HuH-7 (cell line): ENCODE data around the gene PARD3.
A peak's percentile ranks its signal among the peaks of the same experiment; 100 is the strongest.

Experiments used
- DNase-seq: peaks from one replicate; pipeline ENCODE4 v3.0.0; 2011; ENCODE audit warnings: low spot score

PARD3 gene

DNA sequence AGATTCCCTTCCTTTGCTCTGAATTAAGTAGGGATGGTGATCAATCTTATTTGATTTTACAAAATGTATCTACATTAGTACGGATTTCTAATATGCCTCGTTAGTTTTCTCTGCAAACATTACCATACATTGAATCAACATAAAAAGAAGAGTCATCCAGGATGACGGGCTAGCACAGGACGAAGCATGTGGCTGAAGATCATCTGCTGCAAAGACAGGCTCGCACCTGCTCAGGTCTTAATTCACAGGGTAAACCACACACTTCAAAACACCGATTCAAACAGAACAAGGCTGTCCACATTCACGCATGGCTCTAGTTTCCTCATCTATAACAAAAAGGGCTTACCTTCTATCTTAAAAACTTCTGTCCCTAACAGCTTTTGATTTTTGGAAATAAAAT, 323.0 kb downstream of the PARD3 start:
- DNase-seq = no peak

DNA sequence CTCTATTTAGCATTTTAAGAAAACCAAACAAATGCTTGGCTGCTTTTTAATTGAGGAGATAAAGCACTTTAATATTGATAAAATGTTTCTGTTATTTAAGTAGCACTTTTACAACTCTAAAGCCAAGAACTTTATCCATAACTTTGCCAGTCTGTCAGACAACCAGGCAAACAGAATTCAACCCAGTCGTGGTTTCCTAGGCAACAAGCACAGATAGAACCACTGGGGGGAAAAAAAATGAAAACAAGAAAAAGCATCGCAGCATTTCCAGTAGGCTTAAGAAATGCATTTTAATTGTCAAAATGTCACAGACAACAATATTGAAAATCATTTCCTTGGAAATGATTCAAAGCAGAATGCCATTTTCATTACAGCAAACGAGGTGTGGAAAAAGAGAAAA, 323.4 kb downstream of the PARD3 start:
- no peak for DNase-seq

DNA sequence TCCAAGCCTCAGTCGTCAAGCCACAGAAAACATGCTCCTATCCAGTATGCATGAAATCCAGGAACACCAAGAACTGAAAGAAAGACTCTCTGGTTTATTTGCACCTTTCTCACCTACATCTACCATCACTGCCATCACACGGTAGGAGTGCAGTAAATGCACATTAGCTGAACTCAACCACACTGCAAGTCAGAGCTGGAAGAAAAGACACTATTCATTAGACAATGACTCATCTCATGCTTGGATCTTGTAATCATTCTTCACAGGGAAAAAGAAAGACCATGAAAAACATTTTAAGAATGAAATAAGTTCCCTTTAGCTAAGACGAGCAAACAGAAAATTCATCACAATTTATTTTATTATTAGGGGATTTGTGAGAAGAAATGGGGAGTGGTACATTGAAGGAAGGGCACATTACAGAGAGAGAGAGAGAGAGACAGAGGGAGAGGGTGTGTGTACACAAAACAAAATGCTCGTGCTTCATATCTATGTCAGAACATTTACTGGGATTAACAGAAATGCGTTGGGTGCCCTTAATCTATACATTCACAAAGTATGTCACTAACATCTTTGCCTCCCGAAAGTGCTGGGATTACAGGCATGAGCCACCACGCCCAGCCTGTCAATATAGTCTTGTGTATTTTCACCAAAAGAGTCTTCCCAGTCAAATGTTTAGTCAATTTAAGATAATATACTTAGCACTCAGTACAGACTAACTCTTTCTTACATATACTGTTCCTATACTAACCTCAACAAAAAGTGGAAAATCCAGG, 324.9 kb downstream of the PARD3 start:
- DNase-seq = no peak

DNA sequence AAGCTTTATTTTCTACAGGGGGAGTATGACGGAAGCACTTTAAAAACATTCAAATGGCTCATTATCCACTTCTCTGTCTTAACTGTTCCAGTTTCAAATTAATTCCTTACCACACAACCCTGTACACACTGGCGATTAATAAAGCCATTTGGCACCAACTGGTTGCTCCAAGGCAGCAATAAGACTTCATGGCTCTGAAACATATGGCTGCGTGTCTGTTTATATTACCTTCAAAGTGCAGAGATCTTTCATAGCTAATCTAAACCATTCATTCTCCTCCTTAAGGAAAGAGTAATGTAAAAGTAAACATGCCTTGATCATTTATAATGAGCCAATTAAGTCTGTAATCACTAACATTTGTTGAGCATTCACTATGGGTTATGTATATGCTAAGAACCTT, 325.7 kb downstream of the PARD3 start:
- DNase-seq = no peak

DNA sequence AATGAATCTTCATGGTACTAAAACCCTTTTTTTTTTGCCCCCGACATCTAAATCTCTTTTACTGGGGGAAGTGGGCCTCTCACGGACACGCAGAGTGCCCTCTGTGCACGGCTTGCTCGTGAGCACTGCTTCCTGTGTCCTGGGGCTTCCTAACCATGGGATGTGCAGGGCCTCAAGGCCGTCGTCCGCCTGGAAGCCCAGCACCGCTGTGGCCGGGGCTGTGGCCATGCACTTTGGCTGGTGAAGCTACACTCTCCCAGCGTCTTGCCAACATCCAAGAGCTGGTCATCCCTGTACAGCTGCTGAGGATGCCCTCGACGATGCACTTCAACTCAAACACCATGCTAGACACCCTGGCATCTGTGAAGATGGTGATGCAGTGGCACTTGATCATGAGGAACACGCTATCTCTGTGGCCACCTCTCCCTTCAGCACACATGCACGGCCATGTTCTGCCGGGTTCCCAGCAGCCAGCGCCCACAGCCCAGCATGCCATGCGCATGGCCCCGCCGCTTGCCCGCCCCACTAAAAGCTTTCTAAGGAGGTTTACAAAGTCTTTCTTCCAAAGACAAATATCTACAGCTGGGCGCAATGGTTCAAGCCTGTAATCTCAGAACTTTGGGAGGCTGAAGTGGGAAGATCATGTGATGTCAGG, 326.5 kb downstream of the PARD3 start:
- DNase-seq = no peak

DNA sequence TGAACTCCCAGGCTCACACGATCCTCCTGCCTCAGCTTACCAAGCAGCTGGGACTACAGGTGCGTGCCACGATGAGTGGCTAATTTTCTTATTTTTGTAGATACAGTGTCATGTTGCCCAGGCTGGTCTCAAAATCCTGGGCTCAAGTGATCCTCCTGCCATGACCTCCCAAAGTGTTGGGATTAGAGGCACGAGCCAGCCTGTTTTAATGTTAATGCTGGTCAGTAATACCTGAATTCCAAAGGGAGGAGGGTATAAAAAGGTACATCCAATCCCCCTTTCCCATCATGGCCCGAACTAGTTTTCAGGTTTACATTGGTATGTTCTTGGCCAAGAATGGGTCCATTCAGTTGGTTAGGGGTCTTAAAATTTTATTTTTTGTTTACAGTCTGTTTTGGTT, 329.1 kb downstream of the PARD3 start:
- no peak for DNase-seq

DNA sequence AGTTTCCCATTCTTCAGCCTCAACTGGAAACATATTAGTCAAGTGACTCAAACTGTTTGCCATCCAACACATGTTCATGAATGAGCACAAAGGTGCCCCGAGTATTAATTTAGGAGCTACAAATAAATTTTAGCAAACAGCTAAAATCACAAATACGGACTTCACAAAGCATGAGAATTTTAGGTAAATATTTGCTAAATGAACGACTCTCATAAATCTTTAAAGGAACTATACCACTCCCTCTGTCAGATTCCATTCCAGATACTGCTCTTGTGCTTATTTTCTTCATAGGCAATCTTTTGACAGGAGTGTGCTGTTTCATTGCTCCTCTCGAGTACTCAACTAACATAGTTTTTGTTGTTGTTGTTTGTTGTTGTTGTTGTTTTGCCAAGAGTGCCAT, 330.9 kb downstream of the PARD3 start:
- DNase-seq = no peak

DNA sequence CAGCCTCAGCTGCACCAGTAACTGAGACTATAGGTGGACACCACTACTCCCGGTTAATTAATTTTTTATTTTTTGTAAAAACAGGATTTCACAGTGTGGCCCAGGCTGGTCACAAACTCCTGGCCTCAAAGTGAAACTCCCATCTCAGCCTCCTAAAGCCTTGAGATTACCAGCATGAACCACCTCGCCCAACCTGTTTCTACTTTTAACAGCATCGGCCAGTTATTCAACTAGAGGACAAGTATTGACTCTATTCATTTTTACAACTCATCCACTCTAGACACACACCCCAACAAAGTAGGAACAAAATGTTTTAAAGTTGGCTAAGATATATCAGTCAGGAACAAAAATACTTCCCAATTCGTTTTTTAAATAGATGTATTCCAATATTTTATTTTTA, 334.8 kb downstream of the PARD3 start:
- no peak for DNase-seq

DNA sequence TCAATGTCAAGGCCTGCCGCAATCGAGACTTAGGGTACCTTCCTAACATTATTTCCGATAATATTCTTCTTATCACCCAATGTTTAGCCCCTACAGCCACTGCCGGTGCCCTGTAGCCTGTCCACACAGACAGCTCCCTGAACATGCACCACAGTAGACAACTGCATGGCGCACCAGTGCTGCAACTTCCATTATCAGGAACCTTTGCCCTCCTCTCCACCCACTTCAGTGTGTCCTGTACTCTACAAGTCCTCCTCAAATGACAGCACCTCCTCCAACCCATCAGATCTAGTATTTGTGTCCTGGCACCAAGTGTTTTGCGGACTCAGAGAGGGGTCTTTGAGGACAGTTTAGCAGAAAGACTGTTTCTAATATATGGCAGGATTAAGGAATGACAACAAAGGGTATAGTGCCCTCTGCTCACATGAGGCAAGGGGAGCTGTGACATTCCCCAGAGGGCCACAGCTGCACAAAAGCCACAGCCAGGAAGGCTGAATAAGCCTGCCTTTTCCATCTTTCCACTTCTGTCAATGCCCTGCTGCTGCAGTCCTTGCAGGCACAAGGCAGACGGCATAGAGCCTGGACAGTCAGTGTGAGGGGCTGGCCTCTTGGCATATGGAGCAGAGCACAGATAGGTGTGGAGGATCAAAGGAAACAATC, 335.4 kb downstream of the PARD3 start:
- peak; percentile 75 for DNase-seq

DNA sequence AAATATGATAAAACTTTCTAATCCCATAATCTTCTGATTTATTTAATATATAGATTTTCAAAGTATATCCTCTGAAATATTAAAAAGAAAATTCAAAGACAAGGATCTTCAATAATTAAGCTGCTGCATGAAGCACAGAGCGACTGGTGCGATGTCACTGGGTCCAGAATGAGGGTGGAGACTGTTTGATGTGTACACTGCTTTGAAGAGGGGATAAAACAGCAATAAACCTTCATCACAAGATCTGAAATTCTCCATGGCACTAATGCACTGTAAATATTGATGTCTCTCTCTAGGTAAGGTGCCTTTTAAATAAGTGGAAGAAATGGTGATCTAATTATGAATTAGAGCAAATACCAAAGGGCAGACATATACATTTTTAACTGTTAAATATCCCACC, 337.8 kb downstream of the PARD3 start:
- DNase-seq = no peak

DNA sequence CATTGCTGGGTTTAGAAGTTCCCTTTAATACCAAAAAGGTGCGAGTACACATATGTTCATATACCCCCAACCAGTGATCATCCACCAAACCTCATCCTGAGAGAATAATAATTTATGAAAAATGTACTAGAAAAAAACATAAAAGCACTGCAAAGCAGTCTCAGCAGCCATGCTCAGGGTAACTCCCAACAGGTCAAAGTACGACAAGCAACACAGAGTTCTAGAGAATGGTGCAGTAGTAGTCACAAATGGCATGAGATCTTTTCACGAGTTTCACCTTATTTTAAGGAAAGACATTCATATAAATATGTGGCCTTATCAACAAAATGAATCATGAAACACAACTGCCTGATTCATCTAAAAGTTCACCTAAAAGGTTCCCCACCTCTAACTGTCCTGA, 338.5 kb downstream of the PARD3 start:
- no peak for DNase-seq

DNA sequence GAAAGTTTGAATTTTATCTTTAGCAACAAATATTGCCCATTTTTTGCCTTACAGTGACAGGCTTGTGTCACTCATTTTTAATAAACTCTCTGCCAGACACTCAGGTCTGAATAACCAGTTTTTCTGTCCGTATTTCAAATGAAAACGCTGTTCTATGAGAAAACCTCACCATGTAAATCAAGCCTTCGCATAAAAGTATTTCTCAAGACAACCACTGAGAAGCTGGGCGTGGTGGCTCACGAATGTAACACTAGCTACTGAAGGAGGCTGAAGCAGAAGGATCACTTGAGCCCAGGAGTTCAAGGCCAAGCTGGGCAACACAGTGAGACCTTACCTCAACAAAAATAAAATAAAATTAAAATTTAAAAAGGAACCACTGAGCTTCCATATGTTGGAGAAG, 339.3 kb downstream of the PARD3 start:
- no peak for DNase-seq

DNA sequence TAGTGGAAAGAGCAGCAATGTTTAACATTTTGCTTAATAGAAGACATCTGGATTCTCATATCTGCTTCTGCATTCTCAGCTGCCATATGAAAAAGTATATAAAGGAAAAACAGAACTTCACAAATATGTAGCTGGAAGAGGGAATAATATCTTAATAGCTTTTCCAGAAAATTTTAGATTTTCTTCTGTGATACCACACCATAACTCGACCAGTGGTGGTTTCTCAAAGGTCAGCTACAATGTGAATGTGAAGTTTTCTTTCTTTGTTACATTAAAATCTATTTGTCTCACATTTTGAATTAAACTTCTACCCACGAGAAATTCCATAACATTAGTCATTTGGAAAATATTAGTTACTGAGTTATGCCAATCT, 339.8 kb downstream of the PARD3 start:
- DNase-seq = no peak

DNA sequence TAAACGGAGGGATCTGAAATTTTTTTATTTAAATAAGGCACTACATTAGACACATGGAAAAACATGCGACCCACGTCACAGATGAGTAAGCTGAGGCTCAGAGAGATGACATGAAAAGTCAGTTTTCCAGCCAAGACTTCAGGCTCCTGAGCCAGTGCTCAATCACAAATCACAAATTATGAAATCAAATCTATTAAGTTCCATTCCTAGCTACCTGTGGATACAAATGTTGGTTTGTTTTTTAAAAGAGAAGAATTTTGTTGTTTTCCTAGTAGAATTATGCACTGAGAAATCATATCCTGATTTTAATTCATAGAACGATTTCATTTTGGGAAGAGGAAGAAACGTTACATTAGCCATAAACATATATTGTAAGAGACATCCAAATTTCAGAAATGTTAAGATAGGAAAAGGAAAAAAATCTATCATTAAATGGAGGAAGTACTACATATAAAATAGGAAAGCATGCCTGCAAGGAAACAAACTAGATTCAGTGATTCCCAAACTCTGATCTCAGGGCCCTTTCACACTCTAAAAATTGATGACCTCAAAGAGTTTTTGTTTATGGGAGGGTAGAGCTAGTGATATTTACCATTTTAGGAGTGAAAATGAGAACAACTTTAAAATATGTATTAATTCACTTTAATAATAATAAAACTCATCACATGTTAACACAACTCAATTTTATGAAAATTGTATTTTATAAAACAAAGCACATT, 340.4 kb downstream of the PARD3 start:
- no peak for DNase-seq

DNA sequence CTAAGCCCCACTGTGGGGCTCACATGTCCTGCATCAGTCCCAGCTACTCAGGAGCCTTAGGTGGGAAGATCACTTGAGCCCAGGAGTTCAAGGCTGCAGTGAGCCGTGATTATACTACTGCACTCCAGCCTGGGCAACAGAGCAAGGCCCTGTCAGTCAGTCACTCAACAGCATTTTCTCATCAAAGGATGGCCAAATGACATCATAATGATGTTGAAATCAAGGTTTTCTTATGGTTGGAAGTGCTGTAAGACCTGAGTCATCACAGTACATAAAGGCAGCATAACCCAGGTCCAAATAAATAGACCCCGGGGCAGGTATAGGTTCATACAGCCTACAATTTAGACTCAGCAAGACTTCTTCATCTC, 341.1 kb downstream of the PARD3 start:
- DNase-seq = no peak

DNA sequence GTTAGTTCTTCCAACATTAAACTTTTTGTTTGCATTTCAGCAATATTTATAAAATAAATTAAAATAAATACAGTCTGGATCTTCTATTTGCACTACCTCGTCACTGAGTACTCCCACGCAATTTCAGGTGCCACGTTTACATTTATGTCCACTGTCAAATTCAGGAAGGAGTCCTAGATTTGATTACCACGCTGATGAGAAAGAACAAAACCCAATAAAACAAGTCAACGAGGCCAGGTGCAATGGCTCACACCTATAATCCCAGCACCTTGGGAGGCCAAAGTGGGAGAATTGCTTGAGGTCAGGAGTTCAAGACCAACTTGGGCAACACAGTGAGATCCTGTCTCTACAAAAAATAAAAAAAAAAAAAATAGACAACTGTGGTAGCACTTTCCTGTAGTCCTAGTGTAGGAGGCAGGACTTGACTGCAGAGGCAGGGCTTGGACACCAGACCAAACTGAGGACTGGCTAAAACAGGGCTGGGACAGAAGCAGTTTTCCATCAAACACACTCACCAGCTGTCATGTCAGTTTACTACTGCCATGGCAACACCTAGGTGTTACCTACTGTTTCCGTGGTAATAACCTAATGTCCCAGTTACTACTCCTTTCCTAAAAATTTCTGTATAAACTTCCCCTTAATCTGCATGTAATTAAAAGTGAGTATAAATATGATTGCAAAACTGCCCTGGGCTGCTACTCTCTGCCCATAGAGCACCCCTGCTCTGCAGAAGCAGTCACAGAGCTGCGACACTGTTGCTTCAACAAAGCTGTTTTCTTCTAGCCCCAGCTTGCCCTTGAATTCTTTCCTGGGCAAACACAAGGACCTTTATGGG, 341.7 kb downstream of the PARD3 start:
- DNase-seq = no peak

DNA sequence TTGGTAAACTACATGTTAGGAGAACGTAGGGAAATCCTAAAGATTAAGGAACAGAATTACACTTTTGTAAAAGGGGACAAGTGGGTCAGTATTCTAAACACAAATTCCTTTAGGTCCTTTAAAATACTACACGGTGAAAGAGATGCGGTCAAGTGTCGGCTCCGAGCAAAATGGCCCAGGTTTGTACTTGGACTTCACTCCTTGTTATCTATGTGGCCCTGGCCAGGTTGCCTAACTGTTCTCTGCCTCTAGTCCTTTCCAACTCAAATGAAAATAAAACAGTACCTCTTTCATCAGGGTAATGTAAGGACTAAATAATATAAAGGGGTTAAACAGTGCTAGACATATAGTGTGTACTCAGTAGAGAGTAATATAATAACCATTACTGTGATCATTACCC, 344.8 kb downstream of the PARD3 start:
- peak; percentile 45 for DNase-seq

DNA sequence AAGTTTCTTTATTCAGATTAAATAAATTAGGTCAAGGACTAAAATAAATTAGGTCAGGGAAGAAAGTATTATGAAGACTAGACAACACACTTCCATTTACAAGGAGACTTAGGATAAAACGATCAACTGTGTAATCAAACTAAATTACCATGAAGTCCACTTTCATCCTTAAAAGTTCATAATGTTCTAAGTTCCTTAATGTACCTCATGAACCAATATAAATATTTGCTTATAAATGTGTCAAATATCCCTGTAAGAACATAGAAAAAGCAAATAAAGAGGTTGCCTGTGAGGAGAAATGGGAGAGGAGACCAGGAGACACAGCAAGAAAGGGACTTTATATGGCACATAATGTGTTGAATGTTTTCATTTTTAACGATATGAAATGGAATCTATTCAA, 345.6 kb downstream of the PARD3 start:
- no peak for DNase-seq

DNA sequence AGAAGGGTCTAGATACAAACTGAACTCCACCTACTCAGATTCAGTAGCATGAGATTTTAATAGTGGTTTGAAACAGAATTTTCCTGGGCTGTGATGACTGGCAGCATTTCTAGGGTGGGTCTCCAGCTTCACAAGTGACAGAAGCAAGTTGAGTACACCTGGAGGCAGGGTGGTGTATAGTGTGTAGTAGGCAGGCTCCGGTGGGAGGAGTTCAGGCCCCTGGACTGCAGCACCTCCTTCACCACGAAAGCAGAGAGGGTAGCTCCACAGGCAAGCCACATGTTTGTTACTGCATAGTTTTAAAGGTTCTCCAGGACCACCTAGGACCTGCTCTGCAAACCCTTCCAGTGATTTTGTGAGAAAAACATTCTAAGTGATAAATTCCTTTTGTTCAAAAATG, 347.2 kb downstream of the PARD3 start:
- no peak for DNase-seq

DNA sequence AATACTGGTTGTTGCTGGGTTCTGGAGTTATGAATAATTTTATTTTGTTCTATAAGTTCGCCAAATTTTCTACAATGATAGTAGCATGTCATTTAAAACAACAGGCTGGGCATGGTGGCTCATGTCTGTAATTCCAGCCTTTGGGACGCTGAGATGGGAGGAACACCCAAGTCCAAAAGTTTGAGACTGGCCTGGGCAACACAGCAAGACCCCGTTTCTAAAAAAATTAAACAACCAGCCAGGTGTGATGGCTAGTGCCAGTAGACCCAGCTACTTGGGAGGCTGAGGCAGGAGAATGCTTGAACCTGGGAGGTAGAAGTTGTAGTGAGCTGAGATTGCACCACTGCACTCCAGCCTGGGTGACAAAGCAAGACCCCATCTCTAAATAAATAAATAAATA, 347.7 kb downstream of the PARD3 start:
- DNase-seq = no peak

DNA sequence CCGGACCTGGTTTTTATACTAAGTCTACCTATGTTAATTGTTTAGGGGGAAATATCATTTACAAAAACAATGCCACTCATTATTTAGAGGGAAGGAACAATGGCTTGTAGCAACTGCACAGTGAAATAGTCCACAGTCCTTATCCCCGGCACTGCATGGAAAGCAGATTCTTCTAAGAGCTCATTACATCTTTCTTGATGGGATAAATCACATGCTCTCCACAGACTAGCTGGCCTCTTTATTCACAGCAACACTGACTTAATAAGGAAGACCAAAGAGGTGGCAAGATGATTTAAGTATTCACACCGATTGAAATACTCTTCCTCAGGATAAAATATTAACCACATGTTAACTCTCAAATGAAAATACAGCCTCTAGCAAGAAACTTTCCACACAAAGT, 349.4 kb downstream of the PARD3 start:
- no peak for DNase-seq

DNA sequence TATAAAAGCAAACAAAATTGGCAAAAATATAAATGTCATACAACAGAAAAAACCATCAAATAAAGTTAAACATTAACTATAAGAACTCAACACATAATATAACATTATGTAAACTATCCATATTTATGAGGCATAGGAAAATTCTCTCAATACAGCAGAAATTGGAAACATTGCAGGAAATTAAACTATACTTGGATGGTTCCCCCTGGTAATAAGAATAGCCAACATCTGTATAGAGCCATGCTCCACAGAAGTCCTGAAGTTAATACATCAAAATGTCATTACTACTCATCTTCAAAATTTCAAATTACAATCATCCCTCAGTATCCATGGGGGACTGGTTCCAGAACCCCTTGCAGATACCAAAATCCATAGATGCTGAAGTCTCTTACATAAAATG, 350.5 kb downstream of the PARD3 start:
- no peak for DNase-seq
